ENCODE data around the gene TUBGCP3. TPM values are rescaled to one million over a fixed set of nuclear protein-coding genes. Genes with fewer than 3 reads are reported as not detected.

Gene TUBGCP3
- total RNA-seq, 2 donors from 2014 or later: 31.0 to 32.9 TPM

GRCh38 chr13:112525356-112525945 lies 62.5 kb downstream of the TUBGCP3 start:
- Histone ChIP-seq H3K36me3 (peaks cover 10% of the 10 kb centered on the region), H3K4me3 (no peak overlapping the region), H3K9me3 (no peaks in the 10 kb centered on the region), H3K4me1 (ENCODE audit: control insufficient read depth in 1 of 2, low read depth in 2 of 2) (no peaks in the 10 kb centered on the region), H3K27ac (no peak overlapping the region), H3K27me3 (replicated peaks; ENCODE audit: insufficient read depth) (no peaks in the 10 kb centered on the region)
- ATAC-seq (ENCODE audit: insufficient number of reproducible peaks, low FRiP score, low read depth): no peak
- DNase-seq (ENCODE audit: low spot score): no peak
- TF ChIP-seq CTCF (IDR thresholded peaks at IDR 0.05): no peak

- Histone ChIP-seq H3K27me3 (replicated peaks; ENCODE audit: insufficient read depth) (no peaks in the 10 kb centered on the region), H3K4me1 (ENCODE audit: control insufficient read depth in 1 of 2, low read depth in 2 of 2) (no peaks in the 10 kb centered on the region), H3K4me3 (no peak overlapping the region), H3K36me3 (peaks cover 22% of the 10 kb centered on the region), H3K9me3 (no peaks in the 10 kb centered on the region), H3K27ac (no peak overlapping the region)
- ATAC-seq (ENCODE audit: insufficient number of reproducible peaks, low FRiP score, low read depth) (no peak), DNase-seq (ENCODE audit: low spot score) (no peak)
- TF ChIP-seq CTCF (IDR thresholded peaks at IDR 0.05): no peak
These were observed 65.4 kb downstream of the TUBGCP3 start for GRCh38 chr13:112522578-112522977.

- no peak overlapping the region for H3K27ac ChIP-seq
- ATAC-seq (ENCODE audit: insufficient number of reproducible peaks, low FRiP score, low read depth): no peak
- TF ChIP-seq CTCF (IDR thresholded peaks at IDR 0.05): no peak
- no peaks in the 10 kb centered on the region for H3K9me3 ChIP-seq
- H3K4me1 ChIP-seq (ENCODE audit: control insufficient read depth in 1 of 2, low read depth in 2 of 2): no peaks in the 10 kb centered on the region
- no peaks in the 10 kb centered on the region for H3K27me3 ChIP-seq (replicated peaks; ENCODE audit: insufficient read depth)
- no peak overlapping the region for H3K4me3 ChIP-seq
- DNase-seq (ENCODE audit: low spot score): no peak
- peaks cover 36% of the 10 kb centered on the region for H3K36me3 ChIP-seq
These were observed 66.8 kb downstream of the TUBGCP3 start for GRCh38 chr13:112521073-112521685.

GRCh38 chr13:112519517-112520060 lies 68.4 kb downstream of the TUBGCP3 start:
- H3K36me3 ChIP-seq: peaks cover 45% of the 10 kb centered on the region
- ATAC-seq (ENCODE audit: insufficient number of reproducible peaks, low FRiP score, low read depth): no peak

More at GRCh38 chr13:112519517-112520060, 68.4 kb downstream of the TUBGCP3 start:
- no peaks in the 10 kb centered on the region for H3K4me1 ChIP-seq (ENCODE audit: control insufficient read depth in 1 of 2, low read depth in 2 of 2)
- no peak overlapping the region for H3K27ac ChIP-seq
- no peak for TF ChIP-seq CTCF (IDR thresholded peaks at IDR 0.05)
- H3K27me3 ChIP-seq (replicated peaks; ENCODE audit: insufficient read depth): no peaks in the 10 kb centered on the region
- H3K9me3 ChIP-seq: no peaks in the 10 kb centered on the region
- H3K4me3 ChIP-seq: no peak overlapping the region
- no peak for DNase-seq (ENCODE audit: low spot score)
